HepG2 (cell line): ENCODE measurements around the gene ARGLU1. TPM values are rescaled to one million over a fixed set of nuclear protein-coding genes. Genes with fewer than 3 reads are reported as not detected.

ENCODE experiments used
- FOXA1 ChIP-seq, 2 experiments: fragments of 450-650 bp in 1 of 2; sonication (generic) in 1 of 2; formaldehyde crosslinking in 1 of 2; IDR thresholded peaks; 2 replicates each; pipeline versions ENCODE4 v1.4.0 to v1.6.1; 2016 to 2020; ENCODE audit warnings: missing genetic modification reagents in 1 of 2
- GABPB1 ChIP-seq: IDR thresholded peaks from 2 replicates; pipeline ENCODE4 v1.6.1; 2016; ENCODE audit warnings: mild to moderate bottlenecking, missing genetic modification reagents, moderate library complexity, missing compliant biosample characterization
- HCFC1 ChIP-seq: fragments of 150-350 bp; IDR thresholded peaks from 2 replicates; pipeline ENCODE4 v1.6.1; 2014; ENCODE audit warnings: low read depth, low read length
- IRF2 ChIP-seq: IDR thresholded peaks from 2 replicates; pipeline ENCODE4 v1.6.1; 2018; ENCODE audit warnings: missing genetic modification reagents, missing compliant biosample characterization
- KDM5A ChIP-seq: fragments of 200-600 bp; sonication (generic); IDR thresholded peaks from 2 replicates; pipeline ENCODE4 v1.7.0; 2018; ENCODE audit warnings: antibody characterized with exemption, mild to moderate bottlenecking, low read length, borderline replicate concordance
- NCOA5 ChIP-seq: sonication (generic); formaldehyde crosslinking; IDR thresholded peaks from 2 replicates; pipeline ENCODE4 v1.4.0; 2020; ENCODE audit warnings: missing genetic modification reagents
- NFIB ChIP-seq: sonication (generic); formaldehyde crosslinking; IDR thresholded peaks from 2 replicates; pipeline ENCODE4 v1.9.0; 2021; ENCODE audit warnings: missing genetic modification reagents, mild to moderate bottlenecking, borderline replicate concordance
- RFX5 ChIP-seq: IDR thresholded peaks from 2 replicates; pipeline ENCODE4 v1.6.1; 2011; ENCODE audit warnings: low read depth, low read length, improper control_type of control experiment
- SMAD3 ChIP-seq: sonication (generic); formaldehyde crosslinking; IDR thresholded peaks from 2 replicates; pipeline ENCODE4 v1.4.0; 2020; ENCODE audit warnings: missing genetic modification reagents
- ZC3H13 ChIP-seq: sonication (generic); formaldehyde crosslinking; IDR thresholded peaks from 2 replicates; pipeline ENCODE4 v1.8.1; 2023; ENCODE audit warnings: mild to moderate bottlenecking, missing genetic modification reagents, moderate library complexity
- ZNF570 ChIP-seq: sonication (generic); formaldehyde crosslinking; IDR thresholded peaks from 2 replicates; pipeline ENCODE4 v1.4.0; 2020; ENCODE audit warnings: mild to moderate bottlenecking, missing genetic modification reagents, borderline replicate concordance
- ZNF572 ChIP-seq: sonication (generic); formaldehyde crosslinking; IDR thresholded peaks from 2 replicates; pipeline ENCODE4 v1.5.1; 2020; ENCODE audit warnings: mild to moderate bottlenecking, missing genetic modification reagents
- ZNF616 ChIP-seq: sonication (generic); formaldehyde crosslinking; IDR thresholded peaks from 2 replicates; pipeline ENCODE4 v1.5.0; 2020; ENCODE audit warnings: low read depth, mild to moderate bottlenecking, missing genetic modification reagents
- ZNF709 ChIP-seq: sonication (generic); formaldehyde crosslinking; IDR thresholded peaks from 2 replicates; pipeline ENCODE4 v1.5.0; 2020; ENCODE audit warnings: mild to moderate bottlenecking, missing genetic modification reagents
- polyA plus RNA-seq, 8 experiments: library from polyadenylated mRNA; depleted of rRNA in 3 of 8; stranded (reverse) in 7 of 8; unstranded in 1 of 8; fragments of >200 nt; fragmentation: Illumina TruSeq in 4 of 8; extraction: Trizol in 4 of 8; gene quantifications; 2 replicates each; pipeline versions ENCODE4 v1.2.1 to v1.2.3, GENCODE V29; 2011 to 2016; ENCODE audit warnings: low read depth in 4 of 8, missing spikeins in 1 of 8, mixed read lengths in 1 of 8; ENCODE audit not compliant: insufficient read depth in 1 of 8
- total RNA-seq, 5 experiments: library from RNA; depleted of rRNA; stranded (reverse); fragments of >200 nt; fragmentation: Illumina TruSeq; extraction: Trizol; gene quantifications; 2 replicates each; pipeline ENCODE4 v1.2.3, GENCODE V29; 2016; ENCODE audit warnings: low read depth in 1 of 5
- TF ChIP-seq, protein P1 (sequence below): sonication (generic); formaldehyde crosslinking; IDR thresholded peaks from 2 replicates; pipeline ENCODE4 v1.5.1; 2020; ENCODE audit warnings: mild to moderate bottlenecking, missing genetic modification reagents, moderate library complexity
- TF ChIP-seq, protein P2 (sequence below): IDR thresholded peaks from 2 replicates; pipeline ENCODE4 v1.6.1; 2016; ENCODE audit warnings: missing genetic modification reagents, missing compliant biosample characterization
- TF ChIP-seq, protein P3 (sequence below): sonication (generic); formaldehyde crosslinking; conservative IDR thresholded peaks from 2 replicates; pipeline ENCODE4 v1.8.0; 2022; ENCODE audit warnings: missing genetic modification reagents
- TF ChIP-seq, protein P4 (sequence below): fragments of 450-650 bp; IDR thresholded peaks from 2 replicates; pipeline ENCODE4 v1.6.1; 2017
- TF ChIP-seq, protein P5 (sequence below): sonication (generic); formaldehyde crosslinking; IDR thresholded peaks from 2 replicates; pipeline ENCODE4 v1.8.1; 2023; ENCODE audit warnings: mild to moderate bottlenecking, missing genetic modification reagents
- TF ChIP-seq, protein P6 (sequence below): sonication (generic); formaldehyde crosslinking; IDR thresholded peaks from 2 replicates; pipeline ENCODE4 v1.4.0; 2020; ENCODE audit warnings: missing genetic modification reagents, mild to moderate bottlenecking, borderline replicate concordance
- TF ChIP-seq, protein P7 (sequence below): sonication (generic); formaldehyde crosslinking; IDR thresholded peaks from 2 replicates; pipeline ENCODE4 v1.4.0; 2020; ENCODE audit warnings: missing genetic modification reagents, borderline replicate concordance

The ARGLU1 gene
- total and polyA plus RNA-seq, 2 of the 13 experiments (the other 11 are each of a cell fraction or from before 2014, with no cell fraction given), result 47.1 to 70.6 TPM

DNA sequence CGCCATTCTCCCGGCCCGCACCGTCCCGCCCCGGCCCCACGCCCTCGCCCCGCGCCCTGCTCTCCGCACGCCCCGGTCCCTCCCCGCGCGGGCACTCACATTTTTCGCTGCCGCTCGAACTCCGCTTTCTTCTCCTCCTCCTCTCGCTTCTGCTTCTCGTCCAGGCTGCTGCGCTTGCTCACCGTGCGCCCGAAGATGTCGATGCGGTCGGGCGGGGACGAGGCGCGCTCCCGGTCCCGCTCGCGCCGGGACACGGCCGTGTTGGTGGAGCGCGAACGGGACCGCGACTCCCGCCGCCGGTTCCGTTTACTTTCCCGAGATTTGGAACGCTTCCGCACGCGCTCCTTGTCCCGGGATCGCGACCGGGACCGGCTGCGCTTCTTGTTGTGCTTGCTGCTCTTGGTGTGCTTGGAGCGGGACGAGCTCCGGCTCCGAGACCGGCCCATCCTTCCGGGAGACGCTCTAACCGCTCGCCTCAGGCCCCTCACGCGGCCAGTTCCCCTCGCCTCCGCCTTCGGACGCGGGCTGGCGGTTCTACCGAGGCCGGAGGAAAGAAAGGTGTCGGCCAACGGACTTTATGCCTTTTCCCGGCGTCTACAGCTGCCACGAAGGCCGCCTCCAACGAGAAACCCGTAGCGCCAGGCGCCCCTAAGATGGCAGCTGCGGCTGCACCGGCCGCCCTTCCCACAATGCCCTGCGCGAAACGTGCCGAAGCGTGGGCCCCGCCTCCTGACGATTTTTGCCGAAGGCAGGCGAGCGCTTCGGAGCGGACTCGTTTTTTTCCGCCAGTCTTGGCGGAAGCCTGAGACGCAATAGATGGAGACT, at the start of gene ARGLU1 (continued):
- TF ChIP-seq HCFC1 (no peak), KDM5A (peak; percentile 77; the same call in 1 of the 2 replicates), GABPB1 (CRISPR knock-in tag) (peak; percentile 81), ZNF616 (CRISPR knock-in tag) (no peak), ZNF709 (CRISPR knock-in tag) (no peak), SMAD3 (CRISPR knock-in tag) (0 out of 2 replicates have a peak, but pooled peaks have one; percentile 40), NCOA5 (CRISPR knock-in tag) (no peak), ZNF572 (CRISPR knock-in tag) (no peak), ZC3H13 (peak; percentile 90), IRF2 (peak; percentile 27; the same call in 1 of the 2 replicates), FOXA1 (IDR thresholded peaks at IDR 0.05) (no peak), FOXA1 (CRISPR knock-in tag; IDR thresholded peaks at IDR 0.05) (no peak), RFX5 (no peak), NFIB (CRISPR knock-in tag) (no peak), ZNF570 (CRISPR knock-in tag) (no peak)
- TF ChIP-seq, protein P1, sequence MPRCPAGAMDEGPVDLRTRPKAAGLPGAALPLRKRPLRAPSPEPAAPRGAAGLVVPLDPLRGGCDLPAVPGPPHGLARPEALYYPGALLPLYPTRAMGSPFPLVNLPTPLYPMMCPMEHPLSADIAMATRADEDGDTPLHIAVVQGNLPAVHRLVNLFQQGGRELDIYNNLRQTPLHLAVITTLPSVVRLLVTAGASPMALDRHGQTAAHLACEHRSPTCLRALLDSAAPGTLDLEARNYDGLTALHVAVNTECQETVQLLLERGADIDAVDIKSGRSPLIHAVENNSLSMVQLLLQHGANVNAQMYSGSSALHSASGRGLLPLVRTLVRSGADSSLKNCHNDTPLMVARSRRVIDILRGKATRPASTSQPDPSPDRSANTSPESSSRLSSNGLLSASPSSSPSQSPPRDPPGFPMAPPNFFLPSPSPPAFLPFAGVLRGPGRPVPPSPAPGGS, result peak; percentile 89
- TF ChIP-seq, protein P2, sequence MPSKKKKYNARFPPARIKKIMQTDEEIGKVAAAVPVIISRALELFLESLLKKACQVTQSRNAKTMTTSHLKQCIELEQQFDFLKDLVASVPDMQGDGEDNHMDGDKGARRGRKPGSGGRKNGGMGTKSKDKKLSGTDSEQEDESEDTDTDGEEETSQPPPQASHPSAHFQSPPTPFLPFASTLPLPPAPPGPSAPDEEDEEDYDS, result peak; percentile 15; the same call in 1 of the 2 replicates
- TF ChIP-seq, protein P3, sequence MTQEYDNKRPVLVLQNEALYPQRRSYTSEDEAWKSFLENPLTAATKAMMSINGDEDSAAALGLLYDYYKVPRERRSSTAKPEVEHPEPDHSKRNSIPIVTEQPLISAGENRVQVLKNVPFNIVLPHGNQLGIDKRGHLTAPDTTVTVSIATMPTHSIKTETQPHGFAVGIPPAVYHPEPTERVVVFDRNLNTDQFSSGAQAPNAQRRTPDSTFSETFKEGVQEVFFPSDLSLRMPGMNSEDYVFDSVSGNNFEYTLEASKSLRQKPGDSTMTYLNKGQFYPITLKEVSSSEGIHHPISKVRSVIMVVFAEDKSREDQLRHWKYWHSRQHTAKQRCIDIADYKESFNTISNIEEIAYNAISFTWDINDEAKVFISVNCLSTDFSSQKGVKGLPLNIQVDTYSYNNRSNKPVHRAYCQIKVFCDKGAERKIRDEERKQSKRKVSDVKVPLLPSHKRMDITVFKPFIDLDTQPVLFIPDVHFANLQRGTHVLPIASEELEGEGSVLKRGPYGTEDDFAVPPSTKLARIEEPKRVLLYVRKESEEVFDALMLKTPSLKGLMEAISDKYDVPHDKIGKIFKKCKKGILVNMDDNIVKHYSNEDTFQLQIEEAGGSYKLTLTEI (CRISPR knock-in tag), result no peak
- TF ChIP-seq, protein P4, sequence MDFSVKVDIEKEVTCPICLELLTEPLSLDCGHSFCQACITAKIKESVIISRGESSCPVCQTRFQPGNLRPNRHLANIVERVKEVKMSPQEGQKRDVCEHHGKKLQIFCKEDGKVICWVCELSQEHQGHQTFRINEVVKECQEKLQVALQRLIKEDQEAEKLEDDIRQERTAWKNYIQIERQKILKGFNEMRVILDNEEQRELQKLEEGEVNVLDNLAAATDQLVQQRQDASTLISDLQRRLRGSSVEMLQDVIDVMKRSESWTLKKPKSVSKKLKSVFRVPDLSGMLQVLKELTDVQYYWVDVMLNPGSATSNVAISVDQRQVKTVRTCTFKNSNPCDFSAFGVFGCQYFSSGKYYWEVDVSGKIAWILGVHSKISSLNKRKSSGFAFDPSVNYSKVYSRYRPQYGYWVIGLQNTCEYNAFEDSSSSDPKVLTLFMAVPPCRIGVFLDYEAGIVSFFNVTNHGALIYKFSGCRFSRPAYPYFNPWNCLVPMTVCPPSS, result no peak
- TF ChIP-seq, protein P5, sequence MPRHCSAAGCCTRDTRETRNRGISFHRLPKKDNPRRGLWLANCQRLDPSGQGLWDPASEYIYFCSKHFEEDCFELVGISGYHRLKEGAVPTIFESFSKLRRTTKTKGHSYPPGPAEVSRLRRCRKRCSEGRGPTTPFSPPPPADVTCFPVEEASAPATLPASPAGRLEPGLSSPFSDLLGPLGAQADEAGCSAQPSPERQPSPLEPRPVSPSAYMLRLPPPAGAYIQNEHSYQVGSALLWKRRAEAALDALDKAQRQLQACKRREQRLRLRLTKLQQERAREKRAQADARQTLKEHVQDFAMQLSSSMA, result peak; percentile 98
- TF ChIP-seq, protein P6, sequence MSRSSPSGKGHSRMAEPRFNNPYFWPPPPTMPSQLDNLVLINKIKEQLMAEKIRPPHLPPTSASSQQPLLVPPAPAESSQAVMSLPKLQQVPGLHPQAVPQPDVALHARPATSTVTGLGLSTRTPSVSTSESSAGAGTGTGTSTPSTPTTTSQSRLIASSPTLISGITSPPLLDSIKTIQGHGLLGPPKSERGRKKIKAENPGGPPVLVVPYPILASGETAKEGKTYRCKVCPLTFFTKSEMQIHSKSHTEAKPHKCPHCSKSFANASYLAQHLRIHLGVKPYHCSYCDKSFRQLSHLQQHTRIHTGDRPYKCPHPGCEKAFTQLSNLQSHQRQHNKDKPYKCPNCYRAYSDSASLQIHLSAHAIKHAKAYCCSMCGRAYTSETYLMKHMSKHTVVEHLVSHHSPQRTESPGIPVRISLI, result peak; percentile 85; the same call in 1 of the 2 replicates
- TF ChIP-seq, protein P7, sequence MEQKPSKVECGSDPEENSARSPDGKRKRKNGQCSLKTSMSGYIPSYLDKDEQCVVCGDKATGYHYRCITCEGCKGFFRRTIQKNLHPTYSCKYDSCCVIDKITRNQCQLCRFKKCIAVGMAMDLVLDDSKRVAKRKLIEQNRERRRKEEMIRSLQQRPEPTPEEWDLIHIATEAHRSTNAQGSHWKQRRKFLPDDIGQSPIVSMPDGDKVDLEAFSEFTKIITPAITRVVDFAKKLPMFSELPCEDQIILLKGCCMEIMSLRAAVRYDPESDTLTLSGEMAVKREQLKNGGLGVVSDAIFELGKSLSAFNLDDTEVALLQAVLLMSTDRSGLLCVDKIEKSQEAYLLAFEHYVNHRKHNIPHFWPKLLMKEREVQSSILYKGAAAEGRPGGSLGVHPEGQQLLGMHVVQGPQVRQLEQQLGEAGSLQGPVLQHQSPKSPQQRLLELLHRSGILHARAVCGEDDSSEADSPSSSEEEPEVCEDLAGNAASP, result no peak
